ENCODE data around the gene IL17RE.

IL17RE gene

GRCh38 chr3:9949626-9950025, 47.0 kb downstream of the IL17RE start:
- TF ChIP-seq CTCF (IDR thresholded peaks at IDR 0.05; ENCODE audit: low read depth, low read length, missing control alignments): no peak
- H3K4me3 ChIP-seq (replicated peaks; ENCODE audit: low read depth, low read length): no peak overlapping the region
- no peak for DNase-seq (ENCODE audit: extremely low read depth, low read depth)

- no peak for TF ChIP-seq CTCF (IDR thresholded peaks at IDR 0.05; ENCODE audit: low read depth, low read length, missing control alignments)
- peak overlapping the region; percentile 54; the same call in 1 of the 2 replicates for H3K4me3 ChIP-seq (replicated peaks; ENCODE audit: low read depth, low read length)
- DNase-seq (ENCODE audit: extremely low read depth, low read depth): no peak
These were observed 48.5 kb downstream of the IL17RE start for GRCh38 chr3:9951126-9951525.

GRCh38 chr3:9951598-9951961, 48.9 kb downstream of the IL17RE start:
- DNase-seq (ENCODE audit: extremely low read depth, low read depth): no peak
- H3K4me3 ChIP-seq (replicated peaks; ENCODE audit: low read depth, low read length): peak overlapping the region; percentile 54
- TF ChIP-seq CTCF (IDR thresholded peaks at IDR 0.05; ENCODE audit: low read depth, low read length, missing control alignments): no peak

- DNase-seq (ENCODE audit: extremely low read depth, low read depth): no peak
- TF ChIP-seq CTCF (IDR thresholded peaks at IDR 0.05; ENCODE audit: low read depth, low read length, missing control alignments): no peak
- H3K4me3 ChIP-seq (replicated peaks; ENCODE audit: low read depth, low read length): peak within 1 kb of the TSS; percentile 54
These were observed 49.5 kb downstream of the IL17RE start, which contains the start of gene PRRT3 for GRCh38 chr3:9951962-9952805. Gene PRRT3, minus strand, starts transcription at chr3:9952408. Its CDS starts 2,293 bp downstream, at chr3:9950115.

GRCh38 chr3:9955067-9955502, 52.4 kb downstream of the IL17RE start:
- no peak for TF ChIP-seq CTCF (IDR thresholded peaks at IDR 0.05; ENCODE audit: low read depth, low read length, missing control alignments)
- peak; percentile 73 for DNase-seq (ENCODE audit: extremely low read depth, low read depth)
- H3K4me3 ChIP-seq (replicated peaks; ENCODE audit: low read depth, low read length): no peak overlapping the region

- H3K4me3 ChIP-seq (replicated peaks; ENCODE audit: low read depth, low read length): no peak overlapping the region
- no peak for TF ChIP-seq CTCF (IDR thresholded peaks at IDR 0.05; ENCODE audit: low read depth, low read length, missing control alignments)
- DNase-seq (ENCODE audit: extremely low read depth, low read depth): no peak
These were observed 53.1 kb downstream of the IL17RE start for GRCh38 chr3:9955611-9956352.
